A673 (cell line): Measurements from ENCODE around the gene CCDC148.

Experiments
- CTCF ChIP-seq: fragments of 300-800, 200-600 bp; sonication (generic); conservative IDR thresholded peaks from 2 replicates; pipeline ENCODE4 v1.5.1; 2017; ENCODE audit warnings: low read depth, mild to moderate bottlenecking, antibody characterized with exemption, low read length, moderate library complexity, mixed read lengths
- EZH2 ChIP-seq: fragments of 200-600 bp; sonication (generic); IDR thresholded peaks from 2 replicates; pipeline ENCODE4 v1.6.1; 2017; ENCODE audit warnings: borderline replicate concordance, low read depth, mild to moderate bottlenecking, mixed read lengths, antibody characterized with exemption, low read length; ENCODE audit not compliant: poor library complexity, severe bottlenecking

- TF ChIP-seq CTCF (0 out of 2 replicates have a peak, but pooled peaks have one; percentile 27), EZH2 (no peak)
These were observed 33.0 kb upstream of the CCDC148 start for GRCh38 chr2:158489366-158490112.
